ENCODE data around the gene NTHL1.
"Not testable (repeated sequence)": the region's sequence is repeated elsewhere in the genome, so short reads cannot be mapped to it uniquely, and the experiment has no call there.

The NTHL1 gene

DNA sequence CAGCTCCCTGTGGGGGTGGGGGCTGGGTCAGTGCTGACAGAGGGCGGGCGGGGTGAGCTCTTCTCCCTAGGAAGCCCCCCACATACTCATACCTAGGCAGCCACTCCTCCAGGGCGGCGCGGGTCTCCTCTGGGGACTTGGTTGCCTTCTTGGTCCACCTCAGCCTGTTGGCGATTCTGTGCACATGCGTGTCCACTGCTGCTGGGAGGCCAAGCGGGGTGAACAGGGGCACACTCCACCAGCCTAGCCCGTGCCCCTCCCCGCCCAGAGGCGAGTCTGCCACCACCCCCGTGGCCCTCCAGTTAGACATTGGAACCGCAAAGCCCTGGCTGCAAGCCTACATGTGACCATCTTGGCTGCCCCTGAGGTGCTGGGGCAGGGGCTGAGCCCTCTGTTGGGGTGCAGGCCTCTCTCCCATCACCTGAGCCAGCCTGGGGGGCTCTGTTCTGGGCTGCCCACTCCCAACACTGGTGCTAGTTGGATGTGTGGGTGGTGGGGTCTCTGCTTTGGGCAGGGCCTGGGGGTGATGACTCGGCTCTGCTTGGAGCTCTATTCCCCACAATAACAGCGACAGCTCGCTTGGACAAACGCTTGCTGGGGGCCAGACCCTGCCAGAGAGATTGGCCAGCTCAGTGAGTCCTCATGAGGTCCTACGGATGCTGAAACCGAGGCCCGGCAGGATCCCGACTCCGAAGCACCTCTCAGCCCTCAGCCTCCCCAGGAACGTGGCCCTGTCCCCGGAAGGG, 7.4 kb downstream of the NTHL1 start:
- no peak for DNase-seq

- DNase-seq: no peak
Observed at GRCh38 chr16:2039274-2040031, 8.2 kb downstream of the NTHL1 start.

DNA sequence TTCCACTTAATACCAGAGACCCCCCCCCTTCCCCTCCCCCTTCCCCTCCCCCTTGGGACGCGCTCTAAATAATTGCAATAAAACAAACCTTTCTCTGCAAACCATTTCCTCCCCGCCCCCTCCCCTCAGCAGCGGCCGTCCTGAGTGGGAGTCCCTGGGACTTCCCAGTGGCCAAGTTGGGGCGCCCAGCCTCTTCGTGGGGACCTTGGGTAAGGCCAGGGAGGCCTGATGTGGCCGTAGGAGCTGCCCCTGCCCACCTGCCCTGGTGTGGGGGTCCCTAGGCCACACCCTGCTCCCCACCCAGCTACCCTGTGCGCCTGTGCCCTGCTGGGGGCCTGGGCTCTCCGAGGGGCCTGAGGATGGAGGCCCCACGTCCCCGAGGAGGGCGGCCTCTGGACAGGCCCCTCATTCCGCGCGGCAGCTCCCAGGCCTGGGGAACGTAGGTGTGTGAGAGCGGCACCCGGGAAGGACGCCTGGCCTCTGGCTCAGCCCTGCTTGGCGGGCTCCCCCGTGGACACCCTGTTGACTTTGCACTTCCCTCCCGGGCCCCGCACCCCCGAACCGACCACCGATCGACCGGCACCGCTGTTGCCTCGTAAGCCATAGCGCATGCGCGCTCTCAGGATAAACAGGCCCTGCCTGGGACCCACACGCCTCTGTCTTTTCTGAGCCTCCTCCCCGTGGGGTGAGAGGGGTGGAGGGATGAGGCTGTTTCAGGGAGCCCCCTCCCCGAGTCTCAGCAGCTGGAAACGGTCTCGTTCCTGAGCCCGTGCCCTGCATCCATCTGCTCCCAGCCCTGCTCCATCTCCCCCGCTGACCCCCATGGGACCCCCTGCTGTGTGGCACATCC, 9.0 kb downstream of the NTHL1 start:
- no peak for DNase-seq

- DNase-seq: no peak
Observed at GRCh38 chr16:2037647-2038381, 9.8 kb downstream of the NTHL1 start.

DNA sequence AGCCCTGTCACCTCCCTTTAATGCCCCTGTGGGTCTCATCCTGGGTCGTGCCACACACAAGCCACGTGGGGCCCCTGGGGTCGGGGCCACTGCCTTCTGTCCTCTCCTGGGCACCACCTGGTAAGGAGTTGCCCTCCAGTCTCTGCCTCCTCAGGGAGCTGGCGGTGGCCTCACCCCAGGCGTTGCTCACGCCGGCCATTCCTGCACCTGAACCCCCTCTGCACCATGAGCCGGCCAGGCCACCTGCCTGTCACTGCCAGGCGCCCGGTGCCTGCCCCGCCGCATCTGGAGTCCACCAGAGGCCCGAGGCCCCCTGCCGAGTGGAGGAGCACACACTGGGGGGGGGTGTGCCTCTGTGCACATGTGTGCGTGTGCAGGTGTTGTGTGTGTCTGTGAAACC, 10.5 kb downstream of the NTHL1 start:
- no peak for DNase-seq

- DNase-seq: no peak
Observed at GRCh38 chr16:2036200-2036966, 11.3 kb downstream of the NTHL1 start.

- DNase-seq: no peak
Observed at GRCh38 chr16:2035431-2036199, 12.0 kb downstream of the NTHL1 start.

- DNase-seq: no peak
Observed at GRCh38 chr16:2034696-2035430, 12.8 kb downstream of the NTHL1 start.

DNA sequence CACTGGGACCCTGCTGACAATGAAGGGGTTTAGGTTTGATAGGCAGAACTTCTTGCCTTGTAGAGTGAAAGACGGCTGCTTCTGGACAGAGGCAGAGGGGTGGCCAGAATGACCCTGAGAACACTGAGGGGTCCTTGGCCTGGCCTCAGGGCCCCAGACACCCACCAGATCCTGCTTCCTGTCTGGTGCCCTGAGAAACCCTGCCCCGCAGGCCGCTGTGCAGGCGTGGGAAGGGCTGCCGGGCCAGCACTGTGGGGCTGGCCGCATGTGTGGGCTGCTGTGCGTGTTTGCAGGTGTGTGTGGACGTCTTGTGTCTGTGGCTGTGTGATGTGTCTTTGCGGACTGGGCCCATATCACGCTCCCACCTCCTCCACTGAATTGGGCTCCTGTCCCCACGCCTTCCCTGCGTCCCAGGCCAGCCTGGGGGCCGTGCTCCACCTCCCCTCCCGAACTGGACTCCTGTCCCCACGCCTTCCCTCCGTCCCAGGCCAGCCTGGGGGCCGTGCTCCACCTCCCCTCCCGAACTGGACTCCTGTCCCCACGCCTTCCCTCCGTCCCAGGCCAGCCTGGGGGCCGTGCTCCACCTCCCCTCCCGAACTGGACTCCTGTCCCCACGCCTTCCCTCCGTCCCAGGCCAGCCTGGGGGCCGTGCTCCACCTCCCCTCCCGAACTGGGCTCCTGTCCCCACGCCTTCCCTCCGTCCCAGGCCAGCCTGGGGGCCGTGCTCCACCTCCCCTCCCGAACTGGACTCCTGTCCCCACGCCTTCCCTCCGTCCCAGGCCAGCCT, 13.5 kb downstream of the NTHL1 start:
- not testable (repeated sequence) for DNase-seq

GRCh38 chr16:2033057-2033908, 14.4 kb downstream of the NTHL1 start:
- DNase-seq: no peak

GRCh38 chr16:2032285-2033056, 15.2 kb downstream of the NTHL1 start:
- no peak for DNase-seq

DNA sequence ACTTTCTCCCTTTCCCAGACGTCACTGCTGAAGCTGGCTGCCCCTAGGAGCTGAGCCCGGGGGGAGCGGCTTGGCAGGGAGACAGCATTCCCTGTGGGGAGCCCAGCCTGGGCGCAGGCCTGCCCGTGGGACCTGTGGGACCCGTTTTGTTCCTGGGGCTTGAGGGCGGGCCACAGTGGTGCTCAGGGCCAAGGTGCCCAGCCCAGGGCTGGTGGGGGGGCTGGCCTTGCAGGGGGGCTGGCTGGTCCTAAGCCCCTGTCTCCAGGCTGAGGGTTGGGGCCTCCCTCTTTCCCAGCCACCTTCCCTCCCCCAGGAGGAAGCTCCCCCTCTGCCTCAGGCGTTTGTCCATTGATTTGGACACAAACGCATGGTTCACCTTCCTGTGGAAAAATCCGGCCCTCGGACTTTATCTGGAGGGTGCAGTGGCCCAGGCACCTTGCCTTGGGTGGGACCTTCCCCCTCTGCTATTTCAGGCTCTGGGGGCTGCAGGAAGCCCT, 16.5 kb downstream of the NTHL1 start:
- no peak for DNase-seq

GRCh38 chr16:2030036-2030435, 17.6 kb downstream of the NTHL1 start:
- DNase-seq: no peak

- no peak for DNase-seq
Observed at GRCh38 chr16:2029350-2029749, 18.3 kb downstream of the NTHL1 start.

DNA sequence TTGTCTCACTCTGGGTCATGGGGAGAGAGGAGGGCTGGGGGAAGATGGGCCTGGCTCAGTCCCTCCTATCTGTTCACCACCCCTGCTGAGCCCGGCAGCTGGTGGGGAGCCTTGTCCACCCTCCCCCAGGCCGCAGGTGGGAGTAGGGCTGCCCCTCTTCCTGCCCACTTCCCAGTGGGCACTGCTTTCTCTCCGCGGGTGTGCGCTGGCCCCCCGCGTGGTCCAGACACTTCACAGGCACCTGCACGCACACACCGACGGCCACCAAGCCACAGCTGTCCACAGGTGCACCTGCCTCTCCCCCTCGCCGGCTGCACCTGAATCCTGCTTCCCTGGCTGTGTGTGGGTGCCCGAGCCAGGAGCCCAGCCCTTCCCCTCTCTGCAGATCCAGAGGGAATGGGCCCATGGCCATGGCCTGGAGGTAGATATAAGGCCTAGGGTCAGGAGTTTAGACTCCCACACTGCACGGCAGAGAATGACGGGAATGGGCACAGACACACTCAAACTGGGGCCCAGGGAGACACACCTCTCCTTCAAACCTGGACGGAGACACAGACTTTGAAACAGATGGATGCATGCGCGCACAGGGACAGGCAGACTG, 18.9 kb downstream of the NTHL1 start:
- no peak for DNase-seq

- no peak for DNase-seq
Observed at GRCh38 chr16:2028146-2028545, 19.5 kb downstream of the NTHL1 start.

All from inflammatory macrophage treated with lipopolysaccharide for 1 hour (primary cell).